Neural cell (in vitro differentiated cells): ENCODE data around the gene GPRIN3.

Experiments
- CTCF ChIP-seq: fragments of 450-650 bp; IDR thresholded peaks from 2 replicates; pipeline ENCODE4 v1.5.1; 2014; ENCODE audit warnings: antibody characterized with exemption, mild to moderate bottlenecking, moderate library complexity; ENCODE audit not compliant: poor library complexity, severe bottlenecking
- EP300 ChIP-seq: fragments of 450-650 bp; conservative IDR thresholded peaks from 2 replicates; pipeline ENCODE4 v1.6.1; 2014; ENCODE audit warnings: antibody characterized with exemption, mild to moderate bottlenecking, moderate library complexity; ENCODE audit not compliant: poor library complexity, severe bottlenecking
- POLR2AphosphoS5 ChIP-seq: IDR thresholded peaks from 2 replicates; pipeline ENCODE4 v1.6.1; 2012
- RAD21 ChIP-seq: fragments of 450-650 bp; conservative IDR thresholded peaks from 2 replicates; pipeline ENCODE4 v1.6.1; 2014; ENCODE audit warnings: antibody characterized with exemption, mild to moderate bottlenecking, moderate library complexity

GRCh38 chr4:89248879-89249281 lies 58.7 kb downstream of the GPRIN3 start:
- TF ChIP-seq RAD21 = no peak
- no peak for TF ChIP-seq POLR2AphosphoS5
- no peak for TF ChIP-seq EP300
- TF ChIP-seq CTCF = no peak
